IPS-NIHi7 (cell line): ENCODE measurements around the gene ZNF638.

Experiments used
- DNase-seq: peaks from one replicate; pipeline ENCODE4 v3.0.0; 2012; ENCODE audit warnings: mixed read lengths; ENCODE audit errors: extremely low spot score

Gene ZNF638

DNA sequence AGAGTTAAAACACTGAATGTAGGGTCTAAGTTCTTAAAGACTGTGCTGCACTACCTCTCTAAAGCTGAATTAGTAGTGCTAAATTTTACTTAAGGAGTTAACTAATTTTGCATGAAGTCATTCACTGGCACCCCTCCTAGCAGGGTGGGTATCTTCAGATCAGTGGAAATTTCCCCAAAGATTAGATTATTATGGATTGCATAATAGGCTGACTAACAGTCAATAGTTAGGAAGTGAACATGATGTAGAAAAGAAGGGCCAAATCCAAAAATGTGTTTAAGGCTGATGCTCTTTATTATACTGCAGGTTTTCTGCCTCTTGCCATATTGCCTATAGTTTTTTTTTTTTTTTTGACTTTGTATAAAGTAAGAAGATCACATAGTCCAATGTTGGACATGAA lies 5.2 kb downstream of the ZNF638 start:
- DNase-seq: no peak

DNA sequence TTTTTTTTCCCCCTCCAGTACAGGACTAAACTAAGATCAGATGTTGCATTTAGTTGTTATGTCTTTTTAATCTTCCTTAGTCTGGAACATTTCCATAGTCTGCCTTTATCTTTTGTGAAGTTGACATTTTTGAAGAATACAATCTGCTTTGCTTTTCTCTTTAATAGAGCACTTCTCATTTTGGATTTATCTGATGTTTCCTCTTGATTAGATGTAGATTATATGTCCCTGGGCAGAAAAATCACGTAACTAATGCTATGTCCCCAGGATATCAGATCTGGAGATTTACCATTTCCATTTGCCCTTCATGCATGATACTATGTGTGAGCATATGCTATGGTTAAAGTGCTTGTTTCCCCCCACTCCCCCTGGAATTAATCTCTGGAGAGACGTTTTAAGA lies 6.2 kb downstream of the ZNF638 start:
- DNase-seq: no peak

DNA sequence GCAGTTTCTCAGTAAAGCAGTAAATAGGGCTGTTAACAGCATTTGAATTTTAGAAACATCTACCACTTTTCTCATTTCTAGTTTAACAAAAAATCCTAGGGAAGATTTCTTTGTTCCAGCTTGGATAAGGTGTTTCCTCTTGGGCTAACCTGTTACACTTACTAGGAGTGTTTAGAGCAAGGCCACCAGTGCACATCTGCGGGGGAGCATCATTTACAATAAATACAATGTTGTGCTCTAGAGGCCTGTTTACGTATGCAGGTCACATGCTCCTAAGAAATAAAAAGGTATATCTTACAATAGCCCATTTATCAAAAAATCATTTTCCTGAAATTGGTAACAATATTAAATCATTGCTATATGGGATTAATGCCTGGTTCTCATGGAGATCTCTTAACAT lies 8.1 kb downstream of the ZNF638 start:
- DNase-seq: no peak

DNA sequence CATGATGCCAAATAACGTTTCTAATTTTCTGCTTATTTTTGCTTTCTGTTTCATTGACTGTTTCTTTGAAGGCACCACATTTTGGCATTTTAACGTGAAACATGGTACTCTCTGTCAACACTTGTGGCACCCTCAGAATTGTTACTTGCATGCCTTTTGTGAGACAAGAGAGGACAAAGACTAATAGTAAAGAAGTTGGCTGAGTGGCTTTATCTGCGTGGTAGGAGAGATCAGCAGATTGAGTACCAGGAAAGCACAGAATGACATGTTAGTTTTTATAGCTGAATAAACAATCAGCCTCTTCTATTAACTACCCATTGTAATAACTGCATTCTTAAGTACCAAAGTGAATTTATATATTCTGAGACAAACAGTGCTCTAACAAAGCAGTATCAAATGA lies 8.6 kb downstream of the ZNF638 start:
- DNase-seq: no peak

DNA sequence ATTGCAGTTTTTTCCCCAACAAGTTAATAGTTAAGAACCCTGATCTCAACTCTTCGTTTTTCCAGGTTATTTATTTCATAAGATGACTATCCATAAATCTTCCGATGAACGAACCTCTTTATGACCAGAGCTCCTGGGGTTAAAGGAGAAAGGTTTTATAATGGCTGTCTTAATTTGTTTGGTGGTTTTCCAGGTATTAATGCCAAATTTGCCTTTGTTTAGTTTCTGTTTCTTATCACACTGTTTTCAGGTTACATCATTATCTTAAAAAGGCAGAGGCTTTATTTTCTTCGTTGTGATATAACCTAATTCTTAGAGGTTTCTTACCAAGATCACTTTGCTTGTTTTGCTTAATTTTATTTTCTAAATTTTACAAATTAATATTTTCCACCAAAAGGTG lies 10.1 kb downstream of the ZNF638 start:
- no peak for DNase-seq

DNA sequence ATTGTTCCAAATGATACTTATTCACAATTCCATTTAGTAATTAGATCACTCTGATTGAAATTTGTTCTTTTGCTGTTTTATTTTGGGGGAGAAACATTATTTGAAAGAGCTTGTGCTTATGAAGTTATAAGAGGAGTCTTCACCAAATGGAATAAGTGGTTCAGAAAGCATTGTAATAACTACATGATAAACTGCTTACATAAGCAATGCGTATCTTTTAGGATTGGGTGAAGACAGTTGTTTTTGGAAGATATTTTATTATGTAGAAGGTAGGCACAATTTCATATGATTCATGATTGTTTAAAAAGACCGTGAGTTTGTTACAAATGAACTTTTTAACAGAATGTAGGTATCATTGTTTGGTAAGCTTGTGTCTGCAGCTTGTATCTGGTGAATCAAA lies 14.5 kb downstream of the ZNF638 start:
- no peak for DNase-seq

DNA sequence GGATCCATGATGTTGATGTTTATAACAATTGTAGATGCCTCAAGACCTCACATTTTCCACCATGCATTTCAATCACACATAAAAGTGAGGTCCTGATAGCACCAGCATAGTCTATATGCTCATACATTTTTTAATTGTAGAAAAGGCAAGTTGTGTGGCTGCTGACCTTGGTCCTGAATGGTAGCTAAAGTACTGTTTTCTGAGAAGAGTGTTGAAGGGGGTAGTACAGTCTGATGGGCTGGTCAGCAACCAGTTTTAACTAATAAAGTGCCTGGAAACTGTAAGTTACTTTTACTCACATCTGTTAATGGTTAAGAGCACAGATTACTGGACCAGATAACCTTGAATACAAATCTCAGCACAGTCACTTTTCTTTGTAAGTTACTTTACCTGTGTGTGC lies 15.9 kb downstream of the ZNF638 start:
- peak; percentile 14 for DNase-seq

DNA sequence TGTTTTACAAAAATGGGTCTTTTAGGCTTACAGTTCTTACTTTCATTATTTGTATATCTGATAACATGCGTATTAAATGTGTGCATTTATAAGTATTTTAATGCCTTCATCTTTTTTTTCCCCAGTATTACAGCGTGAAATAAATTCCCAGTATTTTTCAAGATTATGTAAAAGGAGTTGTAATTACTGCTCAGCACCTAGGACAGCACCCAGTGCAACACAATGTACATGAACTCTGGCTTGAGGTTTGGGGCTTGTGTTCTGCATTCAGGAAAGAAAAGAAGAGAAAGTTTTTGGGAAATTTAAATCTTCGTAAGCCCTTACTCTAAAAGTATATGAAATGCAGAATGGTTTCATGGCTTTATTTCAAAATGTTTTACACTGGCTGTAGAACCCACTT lies 16.7 kb downstream of the ZNF638 start:
- DNase-seq: peak; percentile 18

DNA sequence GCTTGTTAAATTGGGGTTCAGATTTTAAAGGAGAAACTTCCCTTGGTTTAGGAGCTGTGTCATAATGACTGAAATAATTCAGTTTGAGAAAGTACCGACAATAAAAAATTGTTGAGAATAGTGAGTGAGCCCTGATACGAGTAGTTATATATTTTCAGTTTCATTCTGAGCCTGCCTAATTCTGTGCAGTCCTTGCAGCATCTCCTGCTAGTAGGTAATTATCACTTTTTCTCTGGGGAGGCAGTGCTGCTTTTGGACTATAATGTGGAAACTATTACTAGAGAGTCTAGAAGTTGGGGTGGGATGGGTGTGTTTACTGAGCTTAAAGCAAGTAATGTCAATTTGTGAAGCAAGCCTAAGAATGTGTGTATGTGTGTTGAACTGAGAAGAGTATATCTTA lies 21.7 kb downstream of the ZNF638 start:
- no peak for DNase-seq

DNA sequence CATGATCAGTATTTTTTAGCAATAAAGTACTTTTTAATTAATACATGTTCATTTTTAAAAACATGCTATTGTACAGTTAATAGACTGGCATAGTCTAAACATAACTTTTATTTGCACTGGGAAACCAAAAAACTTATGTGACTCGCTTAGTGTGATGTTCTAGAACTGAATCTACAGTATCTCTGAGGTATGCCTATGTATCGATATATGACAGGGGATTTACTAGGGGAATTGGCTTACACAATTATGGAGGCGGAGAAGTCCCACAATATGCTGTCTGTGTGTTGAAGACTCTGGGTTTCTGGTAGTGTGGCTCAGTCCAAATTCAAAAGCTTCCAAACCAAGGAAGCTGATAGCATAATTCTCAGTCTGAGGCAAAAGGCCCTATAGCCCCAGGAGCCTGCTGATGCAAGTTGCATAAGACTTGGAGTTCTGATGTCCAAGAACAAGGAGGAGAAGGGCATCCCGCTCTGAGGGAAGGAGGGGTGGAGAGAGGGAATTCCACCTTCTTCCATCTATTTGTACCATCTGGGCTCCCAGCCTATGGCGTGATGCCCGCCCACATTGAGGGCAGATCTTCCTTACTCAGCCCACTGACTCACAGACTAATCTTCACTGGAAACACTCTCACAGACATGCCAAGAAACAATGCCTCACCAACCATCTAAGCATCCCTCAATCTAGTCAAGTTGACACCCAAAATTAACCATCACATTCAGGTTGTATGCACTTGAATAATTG lies 27.5 kb downstream of the ZNF638 start:
- no peak for DNase-seq

DNA sequence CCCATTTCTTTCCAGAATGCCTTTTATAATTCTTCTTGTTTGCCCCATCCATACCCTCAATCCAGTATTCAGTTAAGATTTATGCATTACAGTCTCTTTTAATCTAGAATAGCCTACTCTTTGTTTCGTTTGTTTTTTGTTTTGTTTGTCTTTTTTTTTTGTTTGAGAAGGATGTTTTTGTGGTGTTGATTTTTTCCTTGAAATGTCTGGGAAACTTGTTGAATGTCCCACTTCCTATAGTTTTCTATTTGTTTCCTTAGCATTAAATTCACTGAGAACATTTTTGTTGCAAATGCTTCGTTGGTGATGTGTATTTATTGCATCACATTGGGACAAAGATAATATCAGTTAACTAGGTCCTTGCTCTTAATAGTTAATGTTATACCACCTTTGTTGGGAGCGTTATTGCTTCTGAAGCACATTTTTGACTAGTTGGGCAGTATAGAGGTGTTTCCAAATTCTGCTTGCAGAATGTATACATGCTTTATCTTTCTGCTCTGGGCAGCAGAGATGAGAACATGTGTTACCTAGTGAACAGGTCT lies 28.9 kb downstream of the ZNF638 start:
- no peak for DNase-seq

DNA sequence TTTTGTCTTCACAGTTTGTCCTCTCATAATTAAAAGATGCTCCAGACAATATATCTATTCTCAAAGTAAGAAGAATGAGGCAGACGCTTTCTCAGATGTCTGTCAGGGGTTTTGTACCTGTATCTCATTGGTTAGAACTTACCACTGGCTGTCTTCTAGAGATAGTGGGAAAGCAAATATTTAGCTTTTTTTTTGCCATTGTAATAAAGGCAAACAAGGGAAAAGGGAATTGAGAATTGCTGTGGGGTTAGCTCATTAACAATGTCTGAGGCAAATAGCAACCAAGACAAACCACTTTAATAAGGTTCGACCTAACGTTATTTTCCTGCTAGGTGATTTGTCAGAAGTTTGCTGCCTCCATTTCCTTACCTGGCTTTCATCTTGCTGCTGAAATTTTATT lies 30.0 kb downstream of the ZNF638 start:
- no peak for DNase-seq

DNA sequence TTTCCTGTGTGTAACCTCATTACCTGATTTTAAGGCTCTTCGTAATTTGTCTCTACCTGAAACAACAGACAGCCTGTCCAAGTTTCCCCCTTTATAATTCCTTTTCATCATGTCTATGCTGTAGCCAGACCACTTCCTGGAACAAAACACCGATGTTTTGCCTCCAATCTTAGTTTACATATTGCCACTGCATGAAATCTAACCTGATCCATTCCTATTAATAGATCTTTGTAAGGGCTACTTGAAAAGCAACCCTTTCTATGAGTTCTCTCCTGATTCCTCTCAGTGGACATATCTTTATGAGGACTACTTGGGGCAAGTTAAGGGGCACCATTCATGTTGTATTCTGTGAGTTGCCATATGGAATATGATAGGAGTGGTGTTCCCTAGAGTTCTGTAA lies 30.9 kb downstream of the ZNF638 start:
- DNase-seq: no peak

DNA sequence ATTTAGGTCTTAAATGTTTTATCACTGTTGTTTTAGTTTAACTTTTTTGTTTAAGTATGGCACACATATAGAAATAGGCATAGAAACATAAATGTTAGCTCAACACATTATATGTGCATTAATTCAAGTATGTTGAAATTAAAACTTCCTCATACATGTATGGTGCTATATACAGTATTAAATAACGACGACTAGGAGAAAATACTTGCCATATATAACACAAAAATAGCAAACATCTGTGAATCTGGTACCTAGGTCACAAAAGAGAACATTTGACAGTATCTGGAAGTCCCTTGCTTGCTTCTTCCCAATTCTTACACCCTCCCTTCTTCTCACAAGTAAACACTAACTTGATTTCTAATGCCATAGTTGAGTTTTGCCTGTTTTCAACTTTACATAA lies 38.4 kb downstream of the ZNF638 start:
- no peak for DNase-seq

DNA sequence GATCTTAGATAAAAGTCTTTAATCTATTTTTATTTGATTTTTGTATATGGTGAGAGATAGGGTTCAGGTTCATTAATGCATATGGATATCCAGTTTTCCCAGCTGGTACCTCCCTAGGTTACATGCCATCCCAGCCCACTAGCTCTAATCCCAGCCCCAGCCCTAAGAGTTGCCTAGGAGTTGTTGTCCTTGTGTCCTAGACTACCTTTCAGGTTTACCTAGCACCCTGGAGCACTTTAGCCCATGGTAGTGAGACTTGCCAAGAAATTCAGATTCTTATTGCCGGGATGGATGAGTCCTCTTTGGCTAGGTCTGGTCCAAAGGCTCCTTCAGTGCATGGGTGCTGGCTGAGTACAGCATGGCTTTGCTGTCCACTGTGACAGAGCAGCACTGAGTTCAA lies 40.5 kb downstream of the ZNF638 start:
- no peak for DNase-seq

DNA sequence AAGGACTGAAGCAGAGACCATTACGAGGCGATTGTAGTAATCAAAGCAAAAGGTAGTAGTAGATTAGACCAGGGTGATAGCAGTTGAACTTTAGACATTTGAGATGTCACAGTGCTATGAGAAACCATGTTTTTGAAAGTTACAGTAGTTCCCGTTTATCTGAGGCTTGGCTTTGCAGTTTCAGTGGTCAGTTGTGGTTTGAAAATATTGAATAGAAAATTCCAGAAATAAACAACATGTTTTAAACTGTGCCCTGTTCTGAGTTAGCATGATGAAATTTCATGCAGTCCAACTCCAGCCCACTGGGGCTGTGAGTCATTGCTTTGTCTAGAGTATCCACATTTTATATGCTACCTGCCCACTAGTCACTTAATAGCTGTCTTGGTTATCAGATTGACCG lies 47.5 kb downstream of the ZNF638 start:
- DNase-seq: no peak

DNA sequence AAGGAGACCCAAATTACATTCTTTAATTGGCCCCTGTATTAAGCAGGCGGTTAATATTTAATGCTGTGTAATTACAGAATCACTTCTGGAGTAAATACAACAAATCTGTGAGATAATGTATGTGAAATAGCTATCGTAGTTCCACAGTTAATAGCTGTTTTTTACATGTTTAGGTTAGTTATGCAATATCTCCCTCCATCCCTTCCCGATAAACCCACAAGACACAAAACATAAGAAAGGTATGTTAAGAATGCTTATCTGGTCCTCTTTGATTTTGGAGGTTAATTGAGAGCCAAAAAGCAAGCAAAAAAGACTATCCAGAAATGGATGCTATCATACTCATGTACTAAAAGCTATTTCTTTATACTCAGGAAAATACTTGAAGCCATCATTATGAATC lies 49.1 kb downstream of the ZNF638 start:
- no peak for DNase-seq

DNA sequence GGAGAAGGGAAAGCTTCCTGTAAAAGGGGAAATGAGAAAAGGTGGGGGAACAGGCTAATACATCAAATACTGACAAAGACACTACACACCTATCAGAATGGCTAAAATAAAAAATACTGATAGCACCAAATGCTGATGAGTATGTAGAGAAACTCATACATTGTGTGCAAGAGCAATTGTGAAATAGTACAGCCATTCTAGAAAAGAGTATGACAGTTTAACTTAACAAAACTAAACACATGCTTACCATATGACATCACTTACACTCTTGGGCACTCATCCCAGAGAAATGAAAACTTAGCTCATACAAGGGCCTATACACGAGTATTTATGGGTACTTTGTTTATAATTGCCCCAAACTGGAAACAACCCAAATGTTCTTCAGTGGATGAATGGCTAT lies 53.4 kb downstream of the ZNF638 start:
- no peak for DNase-seq

DNA sequence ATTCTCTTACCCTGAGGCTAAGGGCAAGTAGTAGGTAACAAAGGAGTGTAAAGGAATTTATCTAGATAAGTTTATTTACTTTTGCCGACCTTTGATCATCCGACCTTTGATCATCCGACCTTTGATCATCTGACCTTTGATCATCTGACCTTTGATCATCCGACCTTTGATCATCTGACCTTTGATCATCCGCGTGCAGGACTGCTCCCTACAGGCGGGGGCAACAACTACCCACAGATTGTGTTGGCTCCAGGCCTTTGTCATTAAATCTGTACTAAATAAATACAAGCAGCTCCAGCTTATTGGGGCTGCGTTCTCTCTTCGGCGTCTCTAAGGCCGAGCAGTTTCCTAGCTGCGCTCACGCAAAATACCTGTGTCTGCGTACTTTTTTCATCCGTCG lies 56.6 kb downstream of the ZNF638 start:
- no peak for DNase-seq

DNA sequence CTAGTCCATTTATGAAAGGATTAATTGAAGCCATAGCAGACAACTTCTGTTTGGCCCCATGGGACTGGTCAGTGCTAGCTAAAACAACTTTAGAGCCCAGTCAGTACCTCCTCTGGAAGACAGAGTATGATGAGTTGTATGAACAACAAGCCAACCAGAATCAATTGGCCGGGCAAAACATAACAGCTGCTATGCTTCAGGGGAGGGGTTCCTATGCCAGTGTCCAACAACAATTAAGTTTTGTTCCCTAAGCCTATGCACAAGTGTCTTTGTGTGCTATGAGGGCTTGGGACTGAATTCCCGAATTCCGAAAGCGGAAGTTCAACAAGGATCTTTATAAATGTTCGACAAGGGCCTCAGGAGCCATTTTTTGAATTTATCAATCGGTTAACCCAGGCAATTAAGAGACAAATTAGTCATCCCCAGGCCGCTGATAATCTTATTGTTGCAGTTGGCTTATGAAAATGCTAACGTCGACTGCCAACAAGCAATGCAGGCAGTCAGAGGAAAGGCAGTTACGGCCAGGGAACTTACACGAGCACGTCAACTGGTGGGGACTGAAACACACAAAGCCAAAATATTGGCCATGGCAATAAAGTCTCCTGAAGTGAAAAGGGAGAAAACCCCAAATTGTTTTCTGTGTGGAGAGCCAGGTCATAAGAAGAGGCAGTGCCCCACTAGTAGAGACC lies 57.9 kb downstream of the ZNF638 start:
- no peak for DNase-seq

DNA sequence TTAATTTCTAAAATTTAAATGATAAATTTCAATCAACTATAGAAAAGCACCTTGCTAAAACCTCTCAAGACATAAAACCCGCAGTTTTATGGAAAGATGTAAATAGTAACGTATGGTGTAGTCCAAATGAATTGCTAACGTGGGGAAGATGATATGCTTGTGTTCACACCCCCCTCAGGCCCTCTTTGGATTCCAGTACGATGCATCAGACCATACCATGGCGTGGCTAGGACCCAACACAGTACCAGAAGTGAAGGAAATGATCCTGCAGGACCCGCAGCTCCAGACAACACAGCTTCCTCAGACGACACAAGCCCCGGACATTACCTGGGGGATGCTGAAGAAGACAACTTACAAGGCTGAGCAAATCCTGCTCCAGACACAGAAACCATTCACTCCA lies 61.6 kb downstream of the ZNF638 start:
- DNase-seq: no peak

DNA sequence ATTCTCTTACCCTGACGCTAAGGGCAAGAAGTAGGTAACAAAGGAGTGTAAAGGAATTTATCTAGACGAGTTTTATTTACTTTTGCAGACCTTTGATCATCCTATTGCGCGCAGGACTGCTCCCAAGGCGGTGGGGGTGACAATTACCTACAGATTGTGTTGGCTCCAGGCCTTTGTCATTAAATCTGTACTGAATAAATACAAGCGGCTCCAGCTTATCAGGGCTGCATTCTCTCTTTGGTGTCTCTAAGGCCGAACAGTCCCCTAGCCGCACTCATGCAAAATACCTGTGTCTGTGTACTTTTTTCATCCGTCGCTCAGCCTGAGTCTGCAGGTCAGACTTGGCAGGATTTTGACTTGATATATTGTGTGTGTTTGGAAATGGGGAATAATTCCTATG lies 63.9 kb downstream of the ZNF638 start:
- DNase-seq: no peak

DNA sequence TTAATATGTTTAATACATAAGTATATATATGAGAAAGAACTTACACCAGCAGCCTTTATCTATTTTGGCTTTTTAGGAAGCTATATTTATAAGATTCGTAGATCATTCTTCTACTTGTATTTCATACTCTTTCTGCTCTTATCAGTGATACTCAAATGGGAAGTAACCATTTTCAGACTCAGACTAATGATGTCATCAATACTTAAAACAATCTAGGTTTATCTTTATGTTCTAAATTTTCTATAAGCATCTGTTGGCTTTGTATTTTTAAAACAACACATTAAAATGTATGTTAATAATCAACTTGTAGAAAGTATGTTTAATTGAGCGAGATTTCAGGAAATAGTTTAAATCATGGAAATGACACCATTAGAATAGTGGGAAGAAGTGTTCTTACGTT lies 70.8 kb downstream of the ZNF638 start:
- DNase-seq: no peak

DNA sequence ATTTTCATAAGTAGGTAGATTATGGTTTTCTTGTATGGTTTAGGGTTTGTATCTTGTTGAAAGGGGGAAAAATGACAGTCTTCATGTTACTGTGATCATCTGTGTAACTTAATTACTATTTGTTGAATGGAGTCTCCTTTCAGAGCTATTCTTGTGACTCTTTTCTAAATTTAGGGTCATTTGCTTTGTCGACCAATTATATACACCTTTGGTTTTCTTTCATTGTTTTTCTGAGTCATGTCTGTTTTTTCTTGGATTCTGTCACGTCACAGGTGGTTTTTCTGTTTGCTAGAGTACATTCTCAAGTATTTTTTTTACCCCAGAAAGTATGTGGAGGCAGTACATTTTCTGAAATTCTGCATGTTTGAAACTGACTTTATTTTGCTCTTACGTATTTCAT lies 78.0 kb downstream of the ZNF638 start:
- DNase-seq: no peak
